Activated CD8-positive, alpha-beta memory T cell treated with anti-CD3 and anti-CD28 coated beads, Interleukin-2, amount 10 ng/mL, durations not matched to agents 7 days and 5 days (primary cell): Measurements from ENCODE around the gene DRAP1. TPM values are rescaled to one million over a fixed set of nuclear protein-coding genes. Genes with fewer than 3 reads are reported as not detected.

ENCODE experiments used
- ATAC-seq: fragments of 150-1000 bp; cut with Tn5 transposase; one replicate; pipeline ENCODE4 v1.10.0; 2021; ENCODE audit warnings: moderate library complexity
- CTCF ChIA-PET: fragments of 350-600 bp; sonication (Branson Sonifier 250); formaldehyde crosslinking; loops from one replicate; lab custom pipeline; 2021; ENCODE audit warnings: antibody characterized with exemption; lab: Charles Lee
- DNase-seq: peaks from one replicate; pipeline ENCODE4 v3.0.0-alpha.2; 2020
- H3K27ac Mint-ChIP-seq: one replicate; pipeline ENCODE4 v1.8.0; 2021; ENCODE audit warnings: mild to moderate bottlenecking, mixed read lengths
- H3K27me3 Mint-ChIP-seq: one replicate; pipeline ENCODE4 v1.8.0; 2021; ENCODE audit warnings: mixed read lengths
- H3K36me3 Mint-ChIP-seq: one replicate; pipeline ENCODE4 v1.8.0; 2021; ENCODE audit warnings: mild to moderate bottlenecking, mixed read lengths
- H3K4me1 Mint-ChIP-seq: one replicate; pipeline ENCODE4 v1.8.0; 2021; ENCODE audit warnings: mixed read lengths
- H3K4me3 Mint-ChIP-seq: one replicate; pipeline ENCODE4 v1.8.0; 2021; ENCODE audit warnings: mild to moderate bottlenecking, moderate library complexity, mixed read lengths
- H3K9me3 Mint-ChIP-seq: one replicate; pipeline ENCODE4 v1.8.0; 2022; ENCODE audit warnings: low read depth, mixed read lengths
- total RNA-seq, 2 experiments: library from RNA; stranded (reverse); gene quantifications; one replicate each; pipeline ENCODE4 v1.2.3, GENCODE V29; 2021

The DRAP1 gene
- total RNA-seq, 2 experiments from 2014 or later = 192 to 254 TPM

DNA sequence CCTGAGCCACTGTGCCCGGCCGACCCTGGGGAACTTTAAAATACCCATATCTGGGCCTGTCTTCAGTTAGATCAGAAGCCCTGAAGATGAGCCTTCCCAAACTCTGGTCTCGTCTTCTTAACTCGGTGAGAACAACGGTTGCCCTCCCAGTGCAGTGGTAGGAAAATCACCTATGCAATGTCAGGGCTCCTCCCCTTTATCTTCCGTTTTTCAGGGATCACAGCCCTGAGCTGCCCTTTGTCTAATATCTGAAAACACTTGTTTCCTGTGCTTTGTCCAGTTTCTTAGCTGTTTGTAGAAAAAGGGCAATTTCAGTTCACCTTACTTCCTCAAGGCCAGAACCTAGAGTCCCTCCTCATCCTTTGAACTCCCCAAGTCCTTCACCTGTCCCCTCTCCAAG lies 9.4 kb downstream of the DRAP1 start:
- H3K27me3 Mint-ChIP-seq = no peaks in the 10 kb centered on the region
- peak overlapping the region; percentile 99 for H3K27ac Mint-ChIP-seq
- DNase-seq (no peak), ATAC-seq (peak; percentile 10)
- no peaks in the 10 kb centered on the region for H3K9me3 Mint-ChIP-seq
- H3K4me1 Mint-ChIP-seq = peaks cover 53% of the 10 kb centered on the region
- peak overlapping the region; percentile 71 for H3K4me3 Mint-ChIP-seq
- peaks cover 7% of the 10 kb centered on the region for H3K36me3 Mint-ChIP-seq
- CTCF ChIA-PET = interaction anchor here (0.7 to 3.8 kb wide), 10 partner anchors 8 to 127 kb away, joined by 3 to 30 read pairs (median 4); partner anchors contain the start of genes CCDC85B and FIBP

DNA sequence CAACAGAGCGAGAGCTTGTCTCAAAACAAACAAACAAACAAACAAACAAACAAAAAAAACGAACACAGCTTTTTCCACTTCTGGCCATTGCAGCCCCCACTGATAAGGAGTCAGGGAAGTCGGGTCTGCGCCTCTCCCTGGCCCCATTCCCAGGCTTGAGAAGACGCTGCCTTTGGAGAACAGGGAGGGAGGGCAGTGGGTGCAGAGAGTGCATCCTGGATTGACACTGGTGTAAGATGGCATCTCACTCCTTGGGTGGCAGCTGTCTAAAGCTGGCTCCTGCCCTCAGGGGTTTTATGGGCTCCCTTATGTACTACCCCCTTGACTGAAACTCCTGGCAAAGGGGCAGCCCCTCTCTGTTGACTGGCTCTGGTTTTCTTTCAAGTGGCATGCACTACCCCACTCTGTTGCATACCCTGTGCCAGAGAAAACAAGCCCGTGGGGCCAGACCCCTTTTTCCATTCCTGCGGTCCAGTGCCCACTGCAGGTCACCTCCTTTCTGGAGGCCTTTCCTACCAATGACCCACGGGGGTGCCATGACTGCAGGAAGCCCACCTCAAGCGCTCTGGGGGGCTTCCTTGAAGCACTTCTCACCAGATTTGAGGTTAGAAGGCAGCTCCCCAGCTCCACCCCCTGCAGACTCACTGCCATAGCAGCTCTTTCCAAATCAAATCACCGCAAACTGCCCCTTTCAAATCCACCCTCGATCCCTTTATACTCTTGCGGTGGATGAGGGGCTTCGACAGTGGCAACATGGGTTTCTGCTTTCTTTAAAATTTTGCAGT lies 12.7 kb downstream of the DRAP1 start:
- H3K36me3 Mint-ChIP-seq = peaks cover 4% of the 10 kb centered on the region
- no peak overlapping the region for H3K4me3 Mint-ChIP-seq
- H3K27me3 Mint-ChIP-seq = peaks cover 2% of the 10 kb centered on the region
- peaks cover 47% of the 10 kb centered on the region for H3K4me1 Mint-ChIP-seq
- DNase-seq (no peak), ATAC-seq (no peak)
- peak overlapping the region; percentile 71 for H3K27ac Mint-ChIP-seq
- CTCF ChIA-PET = interaction anchor here (0.6 to 3.9 kb wide), 14 partner anchors 9 to 187 kb away, joined by 3 to 18 read pairs (median 4); partner anchors contain the start of genes CCDC85B, FIBP and SART1
- no peaks in the 10 kb centered on the region for H3K9me3 Mint-ChIP-seq

DNA sequence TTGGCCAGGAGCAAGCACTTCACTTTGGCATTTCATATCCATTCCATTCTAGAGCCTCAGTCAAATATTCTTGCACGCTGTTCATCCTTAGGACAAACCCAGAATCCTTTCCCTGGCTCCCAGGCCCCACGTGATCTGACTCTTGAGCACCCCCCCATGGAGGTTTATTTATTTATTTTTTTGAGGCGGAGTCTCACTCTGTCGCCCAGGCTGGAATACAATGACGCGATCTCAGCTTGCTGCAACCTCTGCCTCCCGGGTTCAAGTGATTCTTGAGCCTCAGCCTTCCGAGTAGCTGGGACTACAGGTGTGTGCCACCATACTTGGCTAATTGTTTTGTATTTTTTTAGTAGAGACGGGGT lies 13.3 kb downstream of the DRAP1 start:
- CTCF ChIA-PET = interaction anchor here (0.6 to 3.9 kb wide), 14 partner anchors 10 to 186 kb away, joined by 3 to 18 read pairs (median 3); partner anchors contain the start of genes CCDC85B and SART1
- Mint-ChIP-seq H3K27ac (no peak overlapping the region), H3K36me3 (peaks cover 2% of the 10 kb centered on the region), H3K4me1 (peaks cover 41% of the 10 kb centered on the region), H3K9me3 (no peaks in the 10 kb centered on the region), H3K27me3 (peaks cover 6% of the 10 kb centered on the region), H3K4me3 (no peak overlapping the region)
- DNase-seq (no peak), ATAC-seq (no peak)

GRCh38 chr11:65934014-65934413 lies 14.8 kb downstream of the DRAP1 start:
- H3K36me3 Mint-ChIP-seq = peaks cover 2% of the 10 kb centered on the region
- H3K27ac Mint-ChIP-seq = no peak overlapping the region
- no peak overlapping the region for H3K4me3 Mint-ChIP-seq
- no peaks in the 10 kb centered on the region for H3K9me3 Mint-ChIP-seq
- no peak for DNase-seq
- H3K27me3 Mint-ChIP-seq = peaks cover 8% of the 10 kb centered on the region
- ATAC-seq = no peak
- CTCF ChIA-PET = interaction anchor here (0.7 to 3.9 kb wide), 4 partner anchors 16 to 73 kb away, joined by 3 to 18 read pairs (median 7); partner anchors contain the start of gene FIBP
- H3K4me1 Mint-ChIP-seq = peaks cover 27% of the 10 kb centered on the region

- no peaks in the 10 kb centered on the region for H3K9me3 Mint-ChIP-seq
- no peak for DNase-seq
These were observed 18.5 kb downstream of the DRAP1 start for GRCh38 chr11:65937766-65938165.

DNA sequence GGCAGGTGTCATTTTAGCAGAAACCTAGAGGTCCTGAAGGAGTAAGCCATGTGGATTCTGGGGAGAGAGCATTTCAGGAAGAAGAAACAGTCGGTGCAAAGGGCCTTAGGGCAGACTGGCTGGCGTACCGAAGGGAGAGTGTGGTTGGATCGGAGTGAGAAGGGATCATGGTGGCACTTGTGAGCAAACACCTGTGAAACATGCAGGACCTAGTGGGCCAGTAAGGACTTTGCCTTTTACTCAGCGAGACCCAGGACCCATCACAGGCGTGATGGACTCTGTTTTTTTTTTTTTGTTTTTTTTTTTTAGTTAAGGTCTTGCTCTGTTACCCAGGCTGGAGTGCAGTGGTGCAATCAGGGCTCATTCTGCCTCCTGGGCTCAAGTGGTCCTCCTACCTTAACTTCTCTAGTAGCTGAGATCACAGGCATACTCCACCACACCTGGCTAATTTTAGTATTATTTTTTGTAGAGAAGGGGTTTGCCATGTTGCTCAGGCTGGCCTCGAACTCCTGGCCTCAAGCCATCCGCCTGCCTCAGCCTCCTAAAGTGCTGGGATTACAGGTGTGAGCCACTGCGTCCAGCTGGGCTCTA lies 22.6 kb downstream of the DRAP1 start:
- Mint-ChIP-seq H3K27me3 (peaks cover 6% of the 10 kb centered on the region), H3K27ac (no peak overlapping the region), H3K36me3 (no peaks in the 10 kb centered on the region), H3K4me1 (peaks cover 5% of the 10 kb centered on the region), H3K4me3 (no peak overlapping the region), H3K9me3 (no peaks in the 10 kb centered on the region)
- CTCF ChIA-PET = interaction anchor here (1.0 kb wide), 1 partner anchor 57 kb away, joined by 3 read pairs; no protein-coding TSS in a partner anchor
- ATAC-seq = no peak
- DNase-seq = no peak

More at GRCh38 chr11:65937766-65938165, 18.5 kb downstream of the DRAP1 start:
- CTCF ChIA-PET = interaction anchor here (0.8 to 3.0 kb wide), 4 partner anchors 18 to 53 kb away, joined by 3 to 14 read pairs (median 8); partner anchors contain the start of gene FIBP
- no peak overlapping the region for H3K4me3 Mint-ChIP-seq
- H3K27ac Mint-ChIP-seq = no peak overlapping the region
- H3K36me3 Mint-ChIP-seq = no peaks in the 10 kb centered on the region
- H3K27me3 Mint-ChIP-seq = peaks cover 8% of the 10 kb centered on the region
- H3K4me1 Mint-ChIP-seq = peaks cover 5% of the 10 kb centered on the region
- no peak for ATAC-seq

DNA sequence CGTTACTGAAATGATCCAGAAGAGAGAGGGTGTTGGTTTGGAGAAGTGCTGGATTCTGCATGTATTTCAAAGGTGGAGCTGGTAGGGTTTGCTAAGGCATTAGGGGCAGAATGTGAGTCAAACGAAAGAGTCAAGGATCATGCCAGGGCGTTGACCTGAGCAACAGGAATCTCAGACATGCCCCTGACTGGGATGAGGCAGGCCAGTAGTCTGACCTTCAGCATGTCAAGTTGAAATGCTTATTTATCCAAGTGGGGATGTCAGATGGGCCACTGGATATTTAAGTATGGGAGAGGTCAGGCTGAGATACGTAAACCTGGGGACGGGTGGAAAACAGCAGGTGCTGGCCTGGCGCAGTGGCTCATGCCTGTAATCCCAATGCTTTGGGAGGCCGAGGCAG lies 23.3 kb downstream of the DRAP1 start:
- ATAC-seq (no peak), DNase-seq (no peak)
- Mint-ChIP-seq H3K9me3 (no peaks in the 10 kb centered on the region), H3K27ac (no peak overlapping the region), H3K27me3 (peaks cover 1% of the 10 kb centered on the region), H3K4me1 (peaks cover 5% of the 10 kb centered on the region), H3K36me3 (no peaks in the 10 kb centered on the region), H3K4me3 (no peak overlapping the region)
- CTCF ChIA-PET = interaction anchor here (1.0 kb wide), 1 partner anchor 58 kb away, joined by 3 read pairs; no protein-coding TSS in a partner anchor

DNA sequence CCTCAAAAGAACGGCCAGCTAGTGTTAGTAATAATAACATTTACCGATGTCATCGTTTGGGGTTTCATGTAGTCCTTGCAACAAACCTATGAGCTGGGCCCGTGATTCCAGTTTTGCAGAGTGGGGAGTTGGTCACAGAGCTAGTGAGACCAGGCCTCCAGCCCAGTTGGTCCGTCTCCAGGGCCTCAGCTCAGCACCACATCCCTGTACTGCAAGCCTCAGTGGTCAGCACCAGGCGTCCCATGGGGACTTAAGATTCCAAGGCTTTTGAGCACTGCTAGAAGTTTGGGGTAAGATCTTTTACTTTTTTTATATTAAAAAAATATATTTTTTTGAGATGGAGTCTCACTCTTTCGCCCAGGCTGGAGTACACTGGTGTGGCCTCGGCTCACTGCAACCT lies 25.0 kb downstream of the DRAP1 start:
- CTCF ChIA-PET = interaction anchor here (0.8 to 1.0 kb wide), 2 partner anchors 13 to 23 kb away, joined by 3 read pairs; no protein-coding TSS in a partner anchor
- H3K4me1 Mint-ChIP-seq = peaks cover 5% of the 10 kb centered on the region
- no peaks in the 10 kb centered on the region for H3K27me3 Mint-ChIP-seq
- H3K4me3 Mint-ChIP-seq = no peak overlapping the region
- ATAC-seq (no peak), DNase-seq (no peak)
- no peaks in the 10 kb centered on the region for H3K36me3 Mint-ChIP-seq
- no peak overlapping the region for H3K27ac Mint-ChIP-seq
- H3K9me3 Mint-ChIP-seq = no peaks in the 10 kb centered on the region

DNA sequence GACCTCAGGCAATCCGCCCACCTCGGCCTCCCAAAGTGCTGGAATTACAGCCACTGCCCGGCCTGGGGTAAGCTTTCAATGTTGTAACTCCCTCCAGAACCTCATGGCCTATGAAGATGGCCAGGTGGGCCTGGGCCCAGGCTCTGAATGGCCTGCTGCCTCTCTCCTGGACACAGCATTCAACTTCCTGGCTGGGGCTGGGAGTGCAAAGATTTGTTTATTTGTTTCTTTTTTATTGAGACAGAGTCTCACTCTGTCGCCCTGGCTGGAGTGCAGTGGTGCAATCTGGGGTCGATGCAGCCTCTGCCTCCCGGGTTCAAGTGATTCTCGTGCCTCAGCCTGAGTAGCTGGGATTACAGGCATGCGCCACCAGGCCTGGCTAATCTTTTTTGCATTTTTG lies 25.5 kb downstream of the DRAP1 start:
- Mint-ChIP-seq H3K36me3 (no peaks in the 10 kb centered on the region), H3K27me3 (no peaks in the 10 kb centered on the region)
- CTCF ChIA-PET = no interaction called here

DNA sequence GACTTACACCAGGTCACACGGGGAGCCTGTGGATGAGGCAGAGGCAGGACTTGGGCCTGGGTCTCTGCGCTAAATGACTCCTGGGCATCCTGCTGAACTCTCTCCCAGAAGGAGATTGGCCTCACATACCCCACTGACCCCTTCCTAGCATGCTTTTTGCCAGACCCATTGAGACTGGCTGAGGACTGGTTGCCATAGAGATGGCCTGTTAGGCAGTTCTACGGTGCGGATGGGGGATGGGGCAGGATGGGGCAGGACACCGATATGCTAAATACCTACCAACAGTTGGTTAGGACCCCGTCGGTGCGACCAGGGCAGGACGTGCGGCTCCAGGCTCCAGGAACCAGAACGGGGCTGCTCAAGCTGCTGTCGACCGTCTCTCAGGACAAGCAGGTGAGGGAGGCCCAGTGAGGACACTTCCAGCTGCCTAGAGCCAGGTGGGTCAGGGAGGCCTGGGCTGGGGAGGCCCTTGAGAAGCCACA lies 26.2 kb downstream of the DRAP1 start, which contains the start of gene TSGA10IP:
Gene TSGA10IP (plus strand): TSS at position 51 of the 482 bp plus-strand sequence. CDS start 196 bp downstream, at position 247.
- H3K27me3 Mint-ChIP-seq = no peaks in the 10 kb centered on the region
- H3K9me3 Mint-ChIP-seq = no peaks in the 10 kb centered on the region
- ATAC-seq (no peak), DNase-seq (no peak)
- peaks cover 5% of the 10 kb centered on the region for H3K4me1 Mint-ChIP-seq
- no peak within 1 kb of the TSS for H3K27ac Mint-ChIP-seq
- no peaks in the 10 kb centered on the region for H3K36me3 Mint-ChIP-seq
- no peak within 1 kb of the TSS for H3K4me3 Mint-ChIP-seq
- CTCF ChIA-PET = no interaction called here

More for the DNA sequence above, 25.5 kb downstream of the DRAP1 start:
- ATAC-seq (no peak), DNase-seq (no peak)
- no peaks in the 10 kb centered on the region for H3K9me3 Mint-ChIP-seq
- H3K27ac Mint-ChIP-seq = no peak overlapping the region
- H3K4me3 Mint-ChIP-seq = no peak overlapping the region
- H3K4me1 Mint-ChIP-seq = peaks cover 5% of the 10 kb centered on the region

GRCh38 chr11:65945941-65946558 lies 26.8 kb downstream of the DRAP1 start:
- Mint-ChIP-seq H3K27ac (no peak overlapping the region), H3K36me3 (no peaks in the 10 kb centered on the region), H3K4me1 (peaks cover 4% of the 10 kb centered on the region), H3K27me3 (peaks cover 2% of the 10 kb centered on the region), H3K9me3 (no peaks in the 10 kb centered on the region), H3K4me3 (no peak overlapping the region)
- DNase-seq = no peak
- CTCF ChIA-PET = interaction anchor here (1.1 to 1.2 kb wide), 3 partner anchors 10 to 46 kb away, joined by 3 read pairs; partner anchors contain the start of gene FOSL1
- ATAC-seq = no peak

DNA sequence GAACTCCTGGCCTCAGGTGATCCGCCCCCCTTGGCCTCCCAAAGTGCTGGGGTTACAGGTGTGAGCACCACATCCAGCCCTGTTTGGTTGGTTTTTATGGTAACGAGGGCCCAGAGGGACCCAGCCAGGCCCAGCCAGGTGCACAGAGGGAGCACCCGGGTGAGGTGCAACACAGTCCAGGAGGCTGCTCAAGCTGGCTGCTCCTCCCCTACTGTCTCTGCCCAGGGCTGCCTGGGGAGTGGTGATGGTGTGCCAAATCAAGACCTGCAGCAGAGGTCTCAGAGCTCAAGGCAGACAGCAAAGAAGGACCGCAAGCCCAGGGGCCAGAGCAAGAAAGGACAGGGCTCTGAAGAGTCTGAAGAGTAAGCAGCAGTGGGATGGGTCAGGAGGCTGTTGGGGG lies 27.4 kb downstream of the DRAP1 start:
- ATAC-seq = no peak
- H3K27me3 Mint-ChIP-seq = peaks cover 4% of the 10 kb centered on the region
- H3K4me3 Mint-ChIP-seq = no peak overlapping the region
- no peaks in the 10 kb centered on the region for H3K4me1 Mint-ChIP-seq
- H3K27ac Mint-ChIP-seq = no peak overlapping the region
- no peaks in the 10 kb centered on the region for H3K36me3 Mint-ChIP-seq
- CTCF ChIA-PET = interaction anchor here (1.1 to 1.2 kb wide), 3 partner anchors 11 to 46 kb away, joined by 3 read pairs; partner anchors contain the start of gene FOSL1
- H3K9me3 Mint-ChIP-seq = no peaks in the 10 kb centered on the region
- DNase-seq = no peak

GRCh38 chr11:65947133-65947532 lies 27.9 kb downstream of the DRAP1 start:
- Mint-ChIP-seq H3K9me3 (no peaks in the 10 kb centered on the region), H3K4me1 (no peaks in the 10 kb centered on the region), H3K4me3 (no peak overlapping the region), H3K27me3 (peaks cover 4% of the 10 kb centered on the region), H3K27ac (no peak overlapping the region), H3K36me3 (no peaks in the 10 kb centered on the region)
- DNase-seq (no peak), ATAC-seq (no peak)
- CTCF ChIA-PET = interaction anchor here (1.1 to 1.2 kb wide), 2 partner anchors 11 to 47 kb away, joined by 3 read pairs; partner anchors contain the start of gene FOSL1
